Activated CD4-positive, CD25-positive, alpha-beta regulatory T cell treated with anti-CD3 and anti-CD28 coated beads, Interleukin-2, amount 50 U/mL, for 24 hours (primary cell): ENCODE data around the gene JUN.
A peak's percentile ranks its signal among the peaks of the same experiment; 100 is the strongest.

ENCODE experiments used
- ATAC-seq, 2 donors: fragments of 150-1000 bp; cut with Tn5 transposase; one replicate each; pipeline ENCODE4 v1.10.0; 2021; ENCODE audit warnings: mild to moderate bottlenecking in 1 of 2, moderate library complexity in 1 of 2

JUN gene

GRCh38 chr1:58754683-58755467 lies 29.0 kb downstream of the JUN start:
- peak in 1 of 2 donors; percentile 19 for ATAC-seq

- ATAC-seq: no peak
These were observed 29.7 kb downstream of the JUN start for GRCh38 chr1:58754073-58754613.

DNA sequence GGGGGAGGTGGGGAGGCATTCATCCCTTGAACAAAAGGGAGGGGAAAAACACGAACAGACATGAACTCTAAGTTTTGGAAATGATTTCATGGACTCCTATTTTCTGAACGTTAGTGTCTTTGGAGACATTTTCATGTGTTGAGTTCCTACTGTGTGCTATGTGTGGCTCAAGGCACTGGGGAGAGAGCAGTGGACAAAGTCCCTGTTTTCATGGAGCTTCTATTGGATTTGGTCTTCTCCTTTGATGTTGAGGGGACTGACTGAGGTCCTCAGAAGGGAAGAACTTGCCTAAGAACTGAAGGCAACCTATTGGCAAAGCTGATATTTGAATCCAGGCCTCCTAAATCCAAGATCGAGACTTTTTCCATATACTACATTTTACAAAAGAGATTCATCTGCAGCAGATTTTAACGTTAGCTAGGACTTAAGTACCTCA lies 30.4 kb downstream of the JUN start:
- ATAC-seq: no peak

DNA sequence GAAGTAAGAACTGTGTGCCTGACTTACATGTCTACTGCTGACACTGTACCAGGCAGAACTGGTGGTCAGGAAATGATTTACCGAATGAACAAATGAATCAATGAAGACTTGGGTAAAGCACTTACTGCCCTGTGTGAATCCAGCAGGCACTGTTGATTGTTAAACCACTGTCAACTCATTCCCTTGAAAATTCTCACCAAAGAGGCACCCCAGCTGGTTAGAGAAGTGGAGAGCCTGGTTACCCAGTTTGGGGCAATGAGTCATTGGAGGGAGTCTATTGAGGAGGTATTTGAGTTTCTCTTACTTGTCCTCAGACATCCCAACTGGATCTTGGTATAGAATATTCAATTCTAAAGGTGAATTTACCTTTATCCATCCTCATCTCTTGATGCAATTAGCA lies 34.2 kb downstream of the JUN start:
- ATAC-seq: no peak

DNA sequence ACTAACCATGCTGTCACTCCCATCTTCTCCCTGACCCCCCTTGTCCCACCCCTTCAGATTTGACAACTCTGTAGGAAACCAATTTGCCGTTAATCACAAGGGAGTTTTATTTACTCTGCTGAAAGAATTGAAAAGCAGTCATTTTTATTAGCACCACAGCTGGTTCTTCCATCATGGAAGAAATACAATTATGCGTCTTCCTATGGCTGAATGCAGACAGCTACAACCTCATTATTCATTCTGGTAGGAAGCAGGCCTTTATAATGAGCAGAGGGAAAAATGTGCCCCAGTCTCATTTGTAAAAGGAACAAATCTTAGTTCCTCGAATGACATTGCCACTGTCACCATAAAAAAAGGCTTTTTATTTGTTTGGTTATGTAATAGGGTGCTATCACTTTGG lies 35.2 kb downstream of the JUN start:
- no peak for ATAC-seq

DNA sequence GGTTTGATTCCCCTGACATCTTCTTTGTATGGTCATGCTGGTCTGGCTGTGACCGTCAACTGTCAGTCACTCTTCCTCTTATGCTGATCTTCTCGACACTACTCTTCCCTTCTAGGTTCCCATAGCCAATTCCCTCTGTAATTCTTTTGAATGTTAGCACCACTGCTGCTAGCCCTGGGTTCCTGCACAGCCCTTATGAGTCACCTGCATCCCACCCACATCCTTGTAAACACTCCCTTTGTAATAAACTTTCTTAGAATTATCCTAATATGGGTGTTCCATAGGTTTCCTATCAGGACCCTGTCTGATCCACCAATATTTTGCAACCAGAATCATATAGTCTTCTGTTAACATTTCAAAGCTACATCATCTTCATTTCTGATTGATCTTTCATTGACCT lies 37.1 kb downstream of the JUN start:
- ATAC-seq: no peak

DNA sequence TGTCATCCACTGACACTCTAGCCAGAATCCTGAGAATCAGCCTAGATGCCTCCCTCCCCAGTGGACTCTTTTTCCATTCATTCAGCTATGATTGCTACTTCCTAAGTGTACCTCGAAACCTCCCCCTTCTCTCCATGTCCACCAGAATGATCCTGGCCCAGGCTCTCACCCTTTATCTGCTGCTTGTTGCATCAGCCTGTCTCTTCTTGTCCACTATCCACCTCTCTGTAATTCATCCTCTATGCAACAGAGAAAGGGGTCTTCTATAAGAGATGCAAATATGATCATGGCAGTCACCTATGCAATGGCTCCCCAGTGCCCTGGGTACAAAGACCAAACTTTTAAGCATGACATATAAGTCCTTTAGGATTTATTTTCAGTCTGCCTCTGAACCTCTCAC lies 37.7 kb downstream of the JUN start:
- no peak for ATAC-seq

DNA sequence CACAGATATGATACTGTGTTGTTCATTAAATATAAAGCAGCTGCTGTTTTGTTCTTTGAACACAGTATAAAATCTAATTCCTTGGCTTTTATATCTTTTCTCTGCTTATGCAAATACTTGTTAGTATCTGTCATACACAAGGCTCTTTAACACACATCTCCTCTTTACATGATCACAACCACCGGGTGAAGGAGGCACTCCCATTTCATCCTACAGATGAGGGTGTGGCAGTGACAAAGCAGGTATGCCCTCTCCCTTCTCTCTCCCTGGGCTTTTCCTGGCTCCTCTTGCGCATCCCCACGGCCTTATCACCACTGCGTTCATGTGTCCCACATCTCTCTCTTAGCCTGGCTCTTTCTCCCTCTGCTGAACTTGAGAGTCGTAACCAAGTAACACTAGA lies 38.2 kb downstream of the JUN start:
- no peak for ATAC-seq

GRCh38 chr1:58745117-58745516 lies 38.7 kb downstream of the JUN start:
- no peak for ATAC-seq

- no peak for ATAC-seq
These were observed 41.9 kb downstream of the JUN start for GRCh38 chr1:58741678-58742553.

DNA sequence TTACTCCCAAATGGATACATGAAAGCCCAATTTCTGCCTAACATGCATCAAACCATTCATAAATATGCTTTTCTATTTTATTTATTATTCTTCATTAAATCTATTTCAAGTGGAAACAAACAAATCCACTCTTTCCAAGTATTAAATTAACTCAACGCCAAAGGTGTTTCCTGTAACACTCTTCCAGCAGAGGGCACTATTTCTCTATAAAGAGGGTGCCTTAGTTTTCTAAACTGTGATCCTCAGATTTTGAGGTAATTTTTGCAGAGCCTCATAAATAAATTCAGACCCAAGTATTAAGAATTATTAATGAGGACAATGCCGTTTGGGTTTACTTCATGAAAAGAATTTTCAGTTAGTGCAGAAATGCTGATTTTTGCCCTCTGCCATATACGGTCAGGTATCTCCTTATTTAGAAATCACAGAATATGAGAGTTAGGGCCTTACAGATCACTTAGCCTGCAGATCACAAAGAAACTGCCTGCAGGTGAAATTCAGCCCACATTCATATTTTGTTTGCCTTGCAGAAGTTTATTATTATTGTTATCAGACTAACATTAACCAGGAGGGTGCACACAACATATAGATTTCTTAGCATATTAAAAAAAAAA lies 43.9 kb downstream of the JUN start:
- no peak for ATAC-seq

DNA sequence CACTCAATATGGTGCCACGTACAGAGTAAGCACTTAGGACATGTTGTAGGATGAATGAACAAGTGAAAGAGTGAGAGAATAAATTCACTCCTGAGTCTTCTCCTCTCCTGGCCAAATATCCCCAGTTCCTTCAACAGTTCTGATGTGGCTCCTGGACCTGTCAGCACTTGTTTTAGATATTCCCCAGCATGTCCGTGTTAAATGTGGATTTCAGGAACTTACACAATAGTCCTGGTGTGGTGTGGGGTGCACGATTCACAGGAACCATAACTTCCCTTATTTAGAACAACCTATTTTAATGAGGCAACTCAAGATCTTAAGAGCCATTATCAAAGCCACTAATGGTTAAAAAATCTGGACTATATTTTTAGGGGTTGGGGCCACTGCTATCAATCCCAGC lies 45.0 kb downstream of the JUN start:
- no peak for ATAC-seq

- ATAC-seq: no peak
These were observed 48.3 kb downstream of the JUN start for GRCh38 chr1:58735586-58735985.

GRCh38 chr1:58734630-58735029 lies 49.2 kb downstream of the JUN start:
- no peak for ATAC-seq

DNA sequence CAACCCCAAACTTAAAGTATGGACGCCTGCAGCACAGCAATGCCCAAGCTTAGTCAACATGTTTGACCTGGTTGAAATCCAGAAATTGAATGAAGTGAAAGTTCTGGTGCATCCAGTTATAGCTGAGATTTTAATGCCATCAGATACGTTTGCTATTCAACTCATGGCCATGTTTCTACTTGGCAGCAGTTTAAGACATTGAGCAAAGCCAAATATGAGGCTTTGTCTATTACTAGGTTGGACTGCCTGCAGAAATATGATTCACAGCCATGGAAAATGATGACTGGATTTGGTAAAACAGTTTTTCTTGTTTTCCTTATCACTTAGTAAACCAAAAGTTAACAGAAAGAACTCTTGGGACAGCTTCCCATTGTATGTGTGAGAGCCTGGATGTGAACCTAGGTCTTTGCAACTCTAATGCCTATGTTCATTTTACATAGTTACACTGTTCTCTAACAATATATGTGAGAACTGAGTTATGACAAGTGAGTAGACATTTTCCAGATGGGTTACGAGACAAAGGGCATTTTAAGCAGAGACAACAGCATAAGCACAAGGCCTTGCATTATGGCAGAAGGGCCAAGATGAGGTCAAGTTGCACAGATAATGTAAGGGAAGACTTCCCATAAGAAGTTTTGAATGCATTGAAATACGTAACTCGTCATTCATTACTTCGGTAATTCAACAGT lies 51.6 kb downstream of the JUN start:
- no peak for ATAC-seq
